Measurements from ENCODE around the gene LRRC8C.
"Not testable (repeated sequence)": the region's sequence is repeated elsewhere in the genome, so short reads cannot be mapped to it uniquely, and the experiment has no call there.

The LRRC8C gene

GRCh38 chr1:89608319-89608983 is 24.5 kb upstream of the LRRC8C start:
- DNase-seq, result peak; percentile 73

DNA sequence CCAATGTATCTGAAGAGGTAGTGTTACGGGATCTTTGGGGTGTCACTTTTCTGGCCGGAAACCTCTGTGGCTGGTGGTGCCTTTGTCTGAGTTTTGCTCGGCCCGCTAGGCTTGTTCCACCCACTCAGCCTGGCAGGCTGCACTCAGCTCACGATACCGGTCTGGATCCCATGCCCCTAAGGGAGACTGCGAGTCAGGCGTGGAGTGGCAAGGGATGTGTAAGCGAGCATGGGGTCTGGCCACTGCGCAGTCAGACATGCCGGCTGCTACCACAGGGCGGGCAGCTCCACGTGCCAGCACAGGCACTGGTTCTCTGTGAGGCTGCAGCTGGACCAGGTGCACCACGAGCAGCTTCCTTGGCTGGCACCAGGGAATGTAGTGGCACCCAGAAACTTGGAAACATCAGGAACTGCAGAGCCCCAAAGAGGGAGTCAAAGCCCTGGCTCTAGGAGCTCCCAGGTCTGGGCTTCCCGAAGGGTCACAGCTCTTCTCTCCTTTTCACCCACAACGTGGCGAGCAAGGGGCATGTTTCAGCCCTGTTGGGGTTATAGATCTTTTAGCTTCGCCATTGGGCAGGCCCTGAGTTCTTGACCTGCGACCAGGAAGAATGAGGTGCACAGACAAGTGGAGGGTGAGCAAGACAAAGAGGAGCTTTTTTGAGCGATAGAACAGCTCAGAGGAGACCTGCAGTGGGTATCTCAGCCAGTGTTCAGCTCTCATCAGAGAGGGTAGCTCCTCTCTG is 23.8 kb upstream of the LRRC8C start:
- DNase-seq, result peak; percentile 54

- peak; percentile 21 for DNase-seq
These were observed 23.0 kb upstream of the LRRC8C start for GRCh38 chr1:89609781-89610456.

- DNase-seq, result peak; percentile 53
These were observed 22.4 kb upstream of the LRRC8C start for GRCh38 chr1:89610457-89611011.

DNA sequence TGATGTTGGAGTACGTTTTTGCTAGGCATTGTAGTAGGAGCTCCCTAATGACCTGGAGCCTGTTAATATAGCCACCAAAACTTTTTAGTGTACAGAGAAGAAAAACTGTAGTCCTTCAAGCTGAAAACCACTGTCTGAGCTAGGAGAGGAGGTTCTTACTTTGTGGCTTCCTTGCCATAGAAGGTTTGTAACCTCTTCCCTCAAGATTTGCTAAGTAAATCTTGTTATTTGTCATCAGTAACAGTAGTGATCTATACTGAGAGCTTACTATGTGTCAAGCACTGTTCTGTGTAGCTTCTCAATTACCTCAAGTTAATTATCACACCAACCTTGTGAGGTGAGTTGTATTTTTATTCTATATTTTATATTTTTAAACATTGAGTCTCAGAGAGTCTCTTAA is 21.2 kb upstream of the LRRC8C start:
- no peak for DNase-seq

DNA sequence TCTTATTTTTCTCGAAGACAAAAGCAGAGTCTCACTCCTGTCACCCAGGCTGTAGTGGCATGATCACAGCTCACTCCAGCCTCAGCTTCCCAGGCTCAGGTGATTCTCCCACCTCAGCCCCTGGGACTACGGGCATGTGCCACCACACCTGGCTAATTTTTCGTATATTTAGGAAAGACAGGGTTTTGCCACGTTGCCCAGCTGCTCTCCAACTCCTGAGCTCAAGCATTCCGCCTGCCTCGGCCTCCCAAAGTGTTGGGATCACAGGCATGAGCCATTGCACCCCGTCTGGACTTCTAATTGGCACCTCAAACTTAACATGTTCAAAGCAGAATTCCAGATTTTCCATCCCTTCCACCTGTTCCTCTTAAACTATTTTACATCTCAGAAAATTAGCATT is 19.0 kb upstream of the LRRC8C start:
- no peak for DNase-seq

DNA sequence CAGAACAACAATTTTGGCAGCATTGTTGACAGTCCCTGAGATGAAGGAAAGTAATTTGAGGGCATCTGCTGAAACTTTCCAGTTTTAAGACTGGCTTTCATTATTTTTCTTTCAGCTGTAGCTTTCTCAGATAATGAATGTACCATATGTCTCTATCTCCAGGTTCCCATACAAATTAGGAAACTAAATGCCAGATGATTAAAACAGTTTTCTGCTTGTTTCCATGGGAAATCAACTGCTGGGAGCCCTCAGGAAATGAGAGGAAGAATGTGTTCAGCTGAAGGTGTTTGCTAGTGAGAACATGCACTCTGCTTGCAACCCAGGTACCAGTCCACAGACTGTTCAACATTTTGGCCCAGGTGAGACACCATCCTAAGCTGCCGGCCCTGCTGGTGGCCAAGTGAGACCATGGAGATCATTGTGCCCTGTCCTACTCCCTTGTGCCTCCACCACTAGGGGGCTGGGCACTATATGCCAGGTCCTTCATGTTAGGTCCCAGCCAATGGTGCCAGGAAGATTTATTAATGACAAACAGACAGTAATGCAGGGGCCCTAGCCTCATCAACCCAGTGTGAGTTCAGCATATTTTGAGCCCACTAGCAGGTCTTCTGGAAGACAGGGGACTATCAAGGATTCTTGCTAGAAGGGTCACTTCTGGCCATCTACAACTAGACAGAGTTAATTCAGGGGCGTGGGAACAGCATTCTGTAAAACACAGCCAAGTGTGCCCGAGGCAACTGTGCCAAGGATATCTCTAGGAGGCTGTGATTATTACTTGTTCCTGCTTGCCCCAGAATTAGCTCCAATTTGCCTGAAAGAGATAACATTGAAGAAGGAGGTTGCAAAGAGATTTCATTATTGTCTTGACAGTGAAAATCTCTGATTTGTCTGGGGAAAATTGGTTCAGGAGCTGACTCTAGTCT is 17.0 kb upstream of the LRRC8C start:
- peak; percentile 39 for DNase-seq

DNA sequence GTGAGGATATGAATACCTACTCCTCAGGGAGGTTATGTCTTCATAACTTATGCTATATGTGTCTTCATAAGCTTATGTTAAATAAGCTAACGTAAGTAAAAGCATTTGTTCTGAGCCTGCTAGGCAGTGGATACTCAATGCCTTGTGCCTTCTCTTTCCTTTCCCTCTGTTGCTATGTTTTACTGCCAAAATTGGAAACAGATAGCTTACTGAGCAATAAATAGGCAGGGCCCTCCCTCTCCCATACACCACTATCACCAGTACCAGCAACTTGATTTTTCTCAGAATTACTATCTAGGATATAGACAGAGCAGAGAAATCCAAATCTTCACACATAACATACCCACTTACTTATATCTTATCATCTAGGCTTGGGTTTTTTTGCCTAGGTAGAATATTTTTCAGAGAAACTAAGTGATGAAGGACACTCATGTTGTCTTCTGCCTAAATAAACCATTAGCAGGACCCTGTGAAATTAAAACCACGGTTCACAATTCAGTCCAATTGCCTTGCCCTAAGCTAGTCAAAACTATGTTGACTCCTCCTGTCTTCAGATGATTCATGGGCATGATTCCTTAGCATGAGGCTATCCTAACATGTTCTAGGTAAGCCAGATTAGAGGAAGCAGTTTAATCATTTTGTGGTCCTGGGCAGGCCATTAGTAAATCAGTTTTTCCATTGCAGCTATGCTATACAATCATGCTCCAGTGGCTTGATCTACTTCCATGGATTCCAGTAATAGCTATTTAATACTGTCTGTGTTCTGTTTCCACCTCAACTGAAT is 15.9 kb upstream of the LRRC8C start:
- no peak for DNase-seq

GRCh38 chr1:89620664-89621063 is 12.3 kb upstream of the LRRC8C start:
- DNase-seq, result no peak

GRCh38 chr1:89622895-89623294 is 10.0 kb upstream of the LRRC8C start:
- no peak for DNase-seq

DNA sequence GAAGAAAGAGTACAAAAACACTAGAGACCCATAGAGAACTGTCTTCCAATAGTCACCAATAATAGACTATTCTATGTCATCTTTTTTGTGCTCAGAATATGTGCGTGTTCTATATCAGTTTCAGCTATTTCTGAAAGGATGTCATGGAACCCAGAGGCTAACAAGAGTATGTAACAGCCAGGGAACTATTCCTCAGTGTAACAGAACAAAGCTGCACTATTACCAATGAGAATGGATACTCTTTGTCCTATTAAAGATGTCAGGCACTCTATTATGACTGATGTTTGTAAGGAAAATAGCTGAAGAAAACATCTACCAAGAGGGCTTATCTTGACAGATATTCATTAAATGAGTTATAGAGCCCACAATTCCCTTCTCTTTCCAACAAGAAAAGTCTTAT is 8.6 kb upstream of the LRRC8C start:
- DNase-seq, result no peak

- DNase-seq, result no peak
These were observed 8.1 kb upstream of the LRRC8C start for GRCh38 chr1:89624715-89625323.

- no peak for DNase-seq
These were observed 5.3 kb upstream of the LRRC8C start for GRCh38 chr1:89627596-89627962.

DNA sequence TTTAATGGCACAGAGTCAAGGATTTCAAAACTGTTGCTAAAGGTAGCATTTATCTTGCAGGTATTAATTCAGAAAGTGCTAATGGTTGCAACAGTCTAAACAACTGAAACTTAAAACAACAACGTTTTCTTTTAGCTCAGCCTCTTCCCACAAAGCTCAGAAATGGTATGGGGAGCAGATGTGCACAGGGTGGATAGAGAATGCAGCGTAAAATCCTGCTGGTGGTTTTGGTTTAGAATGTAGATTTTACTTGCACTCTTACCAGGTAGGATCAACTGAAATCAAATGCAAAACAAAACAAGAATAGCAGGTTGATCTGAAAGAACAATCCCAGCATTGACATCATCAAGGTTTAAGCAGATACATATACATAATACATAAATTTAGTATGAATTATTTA is 3.8 kb upstream of the LRRC8C start:
- DNase-seq, result no peak

- DNase-seq, result not testable (repeated sequence)
These were observed 3.3 kb upstream of the LRRC8C start for GRCh38 chr1:89629600-89629999.

GRCh38 chr1:89630048-89630447 is 2.9 kb upstream of the LRRC8C start:
- DNase-seq, result no peak

GRCh38 chr1:89631816-89632656 is 884 bp upstream of the LRRC8C start:
- DNase-seq, result peak; percentile 3

- peak; percentile 66 for DNase-seq
These were observed 404 bp downstream of the LRRC8C start for GRCh38 chr1:89633248-89633799.

- DNase-seq, result no peak
These were observed 1.1 kb downstream of the LRRC8C start for GRCh38 chr1:89633800-89634625.

All from CD4-positive, alpha-beta T cell treated with Interferon gamma for 1 hour (primary cell).